Endodermal cell (in vitro differentiated cells): ENCODE data around the gene PXDN. TPM values are rescaled to one million over a fixed set of nuclear protein-coding genes. Genes with fewer than 3 reads are reported as not detected.

Experiments used
- DNase-seq: peaks from one replicate; pipeline ENCODE4 v3.0.0-alpha.2; 2017
- H3K27ac ChIP-seq: 2 replicates; pipeline ENCODE4 v1.5.1; 2013; ENCODE audit warnings: mild to moderate bottlenecking, low read depth, low read length, moderate library complexity
- H3K27me3 ChIP-seq: 2 replicates; pipeline ENCODE4 v1.6.1; 2013; ENCODE audit warnings: mild to moderate bottlenecking, low read length, moderate library complexity; ENCODE audit not compliant: insufficient read depth, control insufficient read depth, poor library complexity, severe bottlenecking
- H3K36me3 ChIP-seq: 2 replicates; pipeline ENCODE4 v1.7.0; 2013; ENCODE audit warnings: mild to moderate bottlenecking, low read length, moderate library complexity; ENCODE audit not compliant: control insufficient read depth, insufficient read depth
- H3K4me1 ChIP-seq: one replicate; pipeline ENCODE4 v1.7.0; 2013; ENCODE audit warnings: low read length; ENCODE audit not compliant: control insufficient read depth, insufficient read depth
- H3K4me3 ChIP-seq: 2 replicates; pipeline ENCODE4 v1.5.1; 2013; ENCODE audit warnings: mild to moderate bottlenecking, low read length, moderate library complexity
- H3K9ac ChIP-seq: 2 replicates; pipeline ENCODE4 v1.6.1; 2013; ENCODE audit warnings: mild to moderate bottlenecking, low read length, moderate library complexity; ENCODE audit not compliant: poor library complexity, severe bottlenecking; ENCODE audit errors: extremely low read depth
- H3K9me3 ChIP-seq: 2 replicates; pipeline ENCODE4 v1.6.1; 2013; ENCODE audit warnings: mild to moderate bottlenecking, low read length, moderate library complexity; ENCODE audit not compliant: control insufficient read depth
- H3K27ac Mint-ChIP-seq: 2 replicates; pipeline ENCODE4 v1.8.0; 2020; ENCODE audit warnings: mixed read lengths
- H3K27me3 Mint-ChIP-seq: 2 replicates; pipeline ENCODE4 v1.8.0; 2021; ENCODE audit warnings: mild to moderate bottlenecking, mixed read lengths; ENCODE audit not compliant: insufficient read depth
- H3K36me3 Mint-ChIP-seq: 2 replicates; pipeline ENCODE4 v1.8.0; 2020; ENCODE audit warnings: low read depth, mixed read lengths
- H3K4me1 Mint-ChIP-seq: 2 replicates; pipeline ENCODE4 v1.8.0; 2020; ENCODE audit warnings: mixed read lengths
- H3K4me3 Mint-ChIP-seq: 2 replicates; pipeline ENCODE4 v1.8.0; 2020; ENCODE audit warnings: mild to moderate bottlenecking, moderate library complexity, mixed read lengths
- H3K9me3 Mint-ChIP-seq: 2 replicates; pipeline ENCODE4 v1.8.0; 2020; ENCODE audit warnings: mild to moderate bottlenecking, mixed read lengths
- CTCF ChIP-seq: fragments of 200-600 bp; sonication (generic); conservative IDR thresholded peaks from 2 replicates; pipeline ENCODE4 v1.5.0; 2021; ENCODE audit warnings: antibody characterized with exemption, mild to moderate bottlenecking
- WGBS, 2 experiments: methylation state at CpG; one replicate each; pipeline versions ENCODE4 v1.1.5 to v1.1.7; 2013; ENCODE audit warnings: missing lambda C conversion rate in 2 of 2, mixed read lengths in 1 of 2; ENCODE audit not compliant: insufficient coverage in 1 of 2, insufficient read length in 1 of 2; 5-methylcytosine and 5-hydroxymethylcytosine counted together
- total RNA-seq, 2 donors: library from RNA; stranded (reverse); fragmentation: NEBNext Ultra II Directional in 1 of 2; extraction: Animal tissue kit (Norgen Biotek cat#: 25700) in 1 of 2; gene quantifications; 2 replicates in 1 of 2; 3 replicates in 1 of 2; pipeline ENCODE4 v1.2.1, GENCODE V29; 2021

Gene PXDN
- total RNA-seq, 2 donors from 2014 or later = 212 to 247 TPM

GRCh38 chr2:1793001-1793867 lies 48.9 kb upstream of the PXDN start:
- no peak overlapping the region for H3K9ac ChIP-seq
- H3K27me3 Mint-ChIP-seq = no peaks in the 10 kb centered on the region
- TF ChIP-seq CTCF = no peak
- H3K27ac Mint-ChIP-seq = no peak overlapping the region
- no peaks in the 10 kb centered on the region for H3K36me3 ChIP-seq
- H3K4me3 Mint-ChIP-seq = no peak overlapping the region
- H3K4me1 Mint-ChIP-seq = peaks cover 2% of the 10 kb centered on the region
- H3K4me1 ChIP-seq = no peaks in the 10 kb centered on the region
- DNase-seq = no peak
- H3K4me3 ChIP-seq = no peak overlapping the region
- H3K27ac ChIP-seq = no peak overlapping the region
- no peaks in the 10 kb centered on the region for H3K36me3 Mint-ChIP-seq
- H3K27me3 ChIP-seq = no peaks in the 10 kb centered on the region
- H3K9me3 ChIP-seq = no peaks in the 10 kb centered on the region
- no peaks in the 10 kb centered on the region for H3K9me3 Mint-ChIP-seq
- 93 to 95% methylated on average over 16 to 23 of the region's 23 CpGs for WGBS, 2 experiments

GRCh38 chr2:1791685-1792435 lies 47.5 kb upstream of the PXDN start:
- no peak overlapping the region for H3K9ac ChIP-seq
- H3K27me3 ChIP-seq = no peaks in the 10 kb centered on the region
- H3K9me3 Mint-ChIP-seq = no peaks in the 10 kb centered on the region
- no peak for TF ChIP-seq CTCF
- WGBS, 2 experiments = 91 to 94% methylated on average over 12 to 15 of the region's 16 CpGs
- no peaks in the 10 kb centered on the region for H3K27me3 Mint-ChIP-seq
- H3K27ac Mint-ChIP-seq = no peak overlapping the region
- H3K4me3 ChIP-seq = no peak overlapping the region
- H3K36me3 Mint-ChIP-seq = no peaks in the 10 kb centered on the region
- H3K4me3 Mint-ChIP-seq = no peak overlapping the region
- no peak overlapping the region for H3K27ac ChIP-seq
- H3K4me1 Mint-ChIP-seq = peaks cover 3% of the 10 kb centered on the region
- no peak for DNase-seq
- no peaks in the 10 kb centered on the region for H3K9me3 ChIP-seq
- H3K36me3 ChIP-seq = no peaks in the 10 kb centered on the region
- H3K4me1 ChIP-seq = no peaks in the 10 kb centered on the region

DNA sequence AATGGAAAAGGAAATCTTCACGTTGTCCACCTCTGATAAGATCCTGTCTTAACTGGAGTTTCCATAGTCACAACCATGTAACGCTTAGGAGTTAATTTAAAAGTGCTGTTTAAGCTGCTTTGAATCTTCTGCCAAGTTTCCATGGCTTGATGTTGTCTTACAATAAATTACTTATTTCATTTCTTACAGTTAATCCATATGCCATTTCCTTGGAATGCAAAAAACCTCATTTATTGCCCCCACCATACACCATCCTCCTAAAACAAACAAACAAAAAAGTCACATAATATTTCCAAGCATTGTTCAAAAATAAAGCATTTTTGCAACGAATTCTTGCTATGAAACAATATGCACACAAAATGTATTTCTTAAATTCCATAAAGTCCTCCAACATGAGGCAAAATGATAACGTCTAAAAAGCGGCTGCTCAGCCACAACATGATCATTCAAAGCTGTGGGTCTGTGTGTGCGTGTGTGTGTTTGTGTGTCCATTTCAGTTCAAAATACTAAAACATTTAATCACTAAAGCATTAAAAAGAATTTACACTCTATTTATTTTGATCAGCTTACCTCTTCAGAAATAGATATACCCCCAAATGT lies 46.8 kb upstream of the PXDN start:
- Mint-ChIP-seq H3K36me3 (no peaks in the 10 kb centered on the region), H3K4me3 (no peak overlapping the region), H3K4me1 (peaks cover 6% of the 10 kb centered on the region), H3K27ac (no peak overlapping the region), H3K9me3 (no peaks in the 10 kb centered on the region), H3K27me3 (no peaks in the 10 kb centered on the region)
- 94 to 97% methylated on average over 5 to 6 of the region's 6 CpGs for WGBS, 2 experiments
- H3K27me3 ChIP-seq = no peaks in the 10 kb centered on the region
- H3K27ac ChIP-seq = no peak overlapping the region
- no peaks in the 10 kb centered on the region for H3K36me3 ChIP-seq
- H3K4me3 ChIP-seq = no peak overlapping the region
- no peak for DNase-seq
- no peaks in the 10 kb centered on the region for H3K4me1 ChIP-seq
- H3K9ac ChIP-seq = no peak overlapping the region
- no peaks in the 10 kb centered on the region for H3K9me3 ChIP-seq
- no peak for TF ChIP-seq CTCF
